T-helper 1 cell (primary cell): ENCODE data around the gene CUL3.

Source experiments
- DNase-seq, 5 donors: peaks; one replicate each; pipeline ENCODE4 v3.0.0-alpha.2; 2012 to 2020

Gene CUL3

DNA sequence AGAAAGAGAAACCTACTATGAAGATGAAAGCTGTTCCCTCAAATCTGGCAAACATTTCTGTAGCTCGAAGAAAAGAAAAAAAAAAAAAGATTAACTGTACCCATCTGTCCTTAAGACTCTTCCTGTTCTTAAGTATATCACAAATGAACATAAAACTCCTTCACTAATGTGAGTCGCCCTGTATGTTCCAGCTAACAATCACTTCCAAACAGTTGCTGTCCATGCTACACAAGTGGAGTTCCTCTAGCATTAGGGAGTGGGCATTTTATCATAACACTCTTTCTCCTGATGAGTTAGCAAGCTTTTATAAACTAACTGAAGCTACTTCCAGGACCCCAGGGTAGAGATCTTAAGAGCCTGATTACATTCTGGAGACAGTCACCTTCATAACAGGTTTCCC, 5.8 kb downstream of the CUL3 start:
- no peak for DNase-seq

- DNase-seq = no peak
Measured at GRCh38 chr2:224577541-224577940, 7.6 kb downstream of the CUL3 start.

DNA sequence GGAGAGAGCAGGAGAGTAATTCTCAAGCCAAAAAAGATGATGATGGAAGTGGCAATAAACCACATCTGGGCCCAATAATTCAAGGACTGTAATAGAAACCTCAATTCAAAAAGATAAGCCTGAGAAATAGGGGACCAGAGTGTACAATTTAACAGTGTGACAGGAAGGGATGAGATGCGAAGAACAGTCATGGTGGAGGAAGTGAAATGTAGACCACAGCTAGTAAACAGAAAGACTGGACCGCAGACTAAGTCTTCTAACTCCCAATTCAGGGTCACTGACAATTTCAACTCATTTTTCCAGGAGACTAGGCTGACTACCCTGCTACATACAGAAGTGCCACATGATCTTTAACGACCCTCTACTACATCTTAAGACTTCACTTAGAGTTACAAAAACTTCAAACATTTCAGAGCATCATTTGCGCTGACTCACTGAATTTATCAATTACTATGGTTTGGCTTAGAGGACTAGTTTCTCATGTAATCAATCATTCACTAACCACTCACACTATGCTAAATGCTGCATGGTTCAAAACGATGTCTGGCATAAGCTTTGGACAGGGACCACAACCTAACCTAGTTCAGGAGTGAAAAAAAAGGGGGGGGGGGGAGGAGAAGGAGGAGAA, 9.0 kb downstream of the CUL3 start:
- DNase-seq = peak in 1 of 5 donors; percentile 20

- no peak for DNase-seq
Measured at GRCh38 chr2:224574423-224575084, 10.6 kb downstream of the CUL3 start.

DNA sequence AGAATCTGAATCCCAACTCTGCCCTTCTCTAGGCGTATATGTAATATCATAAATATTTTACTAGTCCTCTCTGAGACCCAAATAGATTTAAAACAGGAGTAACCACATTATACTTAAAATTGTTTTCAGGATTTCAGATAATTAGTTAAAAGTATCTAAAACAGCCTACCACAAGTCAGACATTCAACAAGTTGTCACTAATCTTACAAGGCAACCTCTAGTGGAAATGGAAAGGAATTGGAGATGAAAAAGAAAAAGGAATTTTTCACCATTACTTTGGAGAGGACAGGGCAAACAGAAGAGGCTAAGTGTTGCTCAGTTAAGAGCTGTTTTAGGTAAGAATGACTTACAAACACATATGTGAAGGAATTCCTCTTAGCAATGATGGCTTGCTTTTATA, 11.4 kb downstream of the CUL3 start:
- no peak for DNase-seq

- no peak for DNase-seq
Measured at GRCh38 chr2:224572338-224572737, 12.8 kb downstream of the CUL3 start.

- no peak for DNase-seq
Measured at GRCh38 chr2:224570328-224570993, 14.7 kb downstream of the CUL3 start.

DNA sequence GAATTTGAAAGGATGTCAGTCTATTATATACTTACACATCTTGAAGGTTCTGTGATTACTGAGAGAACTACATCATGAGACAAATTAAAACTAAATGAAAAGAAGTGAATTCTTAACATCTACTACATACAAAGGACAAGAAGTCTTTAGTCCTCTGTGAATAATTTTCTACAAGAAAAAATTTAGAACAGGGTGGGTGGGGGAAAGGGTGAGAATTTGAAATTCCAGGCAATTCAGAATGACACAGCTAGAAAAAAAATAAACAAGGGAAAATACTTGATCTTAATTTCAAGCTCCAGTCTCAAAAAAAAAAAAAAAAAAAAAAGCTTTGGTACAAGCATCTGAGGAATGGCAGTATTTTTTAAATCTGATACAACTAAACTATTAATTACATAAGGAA, 15.5 kb downstream of the CUL3 start:
- DNase-seq = no peak

DNA sequence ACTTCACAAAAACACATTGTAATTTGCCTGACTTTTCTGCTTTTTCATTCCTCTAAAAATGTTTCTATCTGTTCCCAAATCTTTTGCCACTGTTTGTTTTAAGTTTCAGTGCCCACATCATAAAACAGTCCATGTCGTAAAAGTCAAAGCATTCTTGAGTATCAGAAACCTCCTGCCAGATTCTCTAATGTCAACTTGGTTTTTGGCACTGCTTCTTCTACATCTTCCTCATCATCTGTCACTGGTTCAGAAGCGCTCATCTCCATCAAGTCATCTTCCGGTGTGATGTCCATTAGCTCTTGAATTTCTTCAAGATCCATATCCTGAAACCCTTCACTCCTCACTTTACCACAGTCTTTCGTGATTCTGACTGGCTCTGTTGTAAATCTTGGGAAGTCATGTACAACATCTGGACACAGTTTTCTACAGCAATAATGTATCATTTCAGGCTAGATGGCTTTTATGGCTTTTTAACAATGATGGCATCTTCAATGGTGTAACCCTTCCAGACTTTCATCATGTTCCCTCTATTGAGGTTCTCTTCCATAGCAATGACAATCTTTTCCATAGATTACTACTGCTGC, 19.6 kb downstream of the CUL3 start:
- DNase-seq = no peak

DNA sequence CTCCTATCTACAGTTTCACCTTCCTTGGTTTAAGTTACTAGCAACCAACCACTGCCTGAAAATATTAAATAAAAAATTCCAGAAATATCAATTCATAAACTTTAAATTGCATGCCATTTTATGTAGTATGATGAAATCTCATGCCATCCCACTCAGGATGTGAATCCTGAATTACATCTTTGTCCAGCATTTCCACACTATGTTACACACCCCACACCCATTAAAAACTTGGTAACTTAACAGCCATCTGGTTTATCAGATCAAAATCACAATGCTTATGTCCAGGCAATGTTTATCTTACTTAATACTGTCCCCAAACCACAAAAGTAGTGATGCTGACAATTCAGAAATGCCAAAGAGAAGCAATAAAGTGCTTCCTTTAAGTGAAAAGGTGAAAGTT, 21.6 kb downstream of the CUL3 start:
- DNase-seq = no peak

DNA sequence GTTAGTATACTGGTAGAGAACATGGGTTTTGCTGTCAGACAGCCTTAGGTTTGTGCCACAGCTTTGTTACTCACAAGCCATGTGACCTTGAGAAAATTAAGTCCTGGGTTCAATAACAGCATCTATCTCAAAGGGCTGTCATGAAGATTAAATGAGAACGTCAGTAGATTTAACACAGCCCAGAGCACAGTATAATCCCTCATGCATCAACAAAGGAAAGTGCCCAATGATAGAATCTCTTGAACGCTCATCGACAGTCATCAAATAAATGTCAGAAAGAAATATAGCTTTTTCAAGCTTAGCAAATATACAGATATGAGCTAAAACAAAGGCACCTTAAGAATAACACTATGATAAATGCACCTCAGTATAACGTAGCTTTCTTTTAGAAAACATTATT, 22.3 kb downstream of the CUL3 start:
- DNase-seq = no peak

DNA sequence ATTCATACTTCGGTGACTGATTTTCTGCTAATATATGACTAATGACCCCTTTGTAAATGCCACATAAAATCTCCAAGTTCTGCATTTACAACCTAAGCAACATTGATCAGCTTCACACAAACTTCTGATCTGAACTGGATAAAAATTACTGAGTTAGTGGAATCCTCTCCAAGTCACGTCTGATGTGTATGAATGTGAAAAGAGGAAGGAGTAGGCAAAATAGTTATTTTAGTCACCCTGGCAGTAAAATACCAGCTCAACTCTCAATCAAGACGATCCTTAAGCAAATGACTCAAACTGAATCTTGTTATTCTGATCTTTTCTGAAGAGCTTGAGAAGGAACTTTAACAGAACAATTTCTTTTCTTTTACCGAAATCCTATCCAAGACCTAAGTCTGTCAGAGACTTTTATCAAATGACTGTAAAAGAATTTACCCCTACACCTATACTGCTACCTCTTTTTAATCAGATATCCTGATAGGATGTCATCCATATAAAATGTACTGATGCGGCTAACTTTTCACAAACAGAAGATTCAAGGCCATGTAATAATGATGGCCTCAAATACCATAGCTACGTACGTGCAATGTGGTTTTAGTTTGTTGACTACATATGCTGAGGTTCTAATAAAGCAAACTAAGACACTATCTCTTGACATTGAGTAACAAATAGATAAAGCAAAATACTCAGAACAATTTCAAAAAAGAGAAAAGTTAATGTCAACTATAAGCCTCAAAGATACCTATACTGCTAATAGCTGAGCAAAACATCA, 23.7 kb downstream of the CUL3 start:
- no peak for DNase-seq

DNA sequence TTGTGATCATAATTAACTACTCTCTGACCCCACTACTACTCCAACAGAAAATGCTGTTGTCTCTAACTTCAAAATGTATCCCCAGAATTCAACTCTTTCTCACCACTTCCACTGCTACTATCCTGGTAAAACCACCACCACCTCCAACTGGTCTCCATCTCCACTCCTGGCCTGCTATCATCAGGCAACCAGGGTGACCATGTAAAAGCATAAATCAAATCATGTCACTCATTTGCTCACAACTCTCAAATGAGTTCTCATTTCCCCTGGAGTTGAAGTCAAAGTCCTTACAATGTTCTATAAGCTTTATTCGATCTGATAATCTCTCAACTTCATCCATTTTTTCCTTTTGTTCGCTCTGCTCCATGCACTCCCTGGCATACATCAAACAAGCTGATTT, 24.6 kb downstream of the CUL3 start:
- no peak for DNase-seq

- DNase-seq = no peak
Measured at GRCh38 chr2:224557610-224558009, 27.6 kb downstream of the CUL3 start.

GRCh38 chr2:224556381-224556780, 28.8 kb downstream of the CUL3 start:
- no peak for DNase-seq

GRCh38 chr2:224555823-224556366, 29.3 kb downstream of the CUL3 start:
- DNase-seq = no peak

DNA sequence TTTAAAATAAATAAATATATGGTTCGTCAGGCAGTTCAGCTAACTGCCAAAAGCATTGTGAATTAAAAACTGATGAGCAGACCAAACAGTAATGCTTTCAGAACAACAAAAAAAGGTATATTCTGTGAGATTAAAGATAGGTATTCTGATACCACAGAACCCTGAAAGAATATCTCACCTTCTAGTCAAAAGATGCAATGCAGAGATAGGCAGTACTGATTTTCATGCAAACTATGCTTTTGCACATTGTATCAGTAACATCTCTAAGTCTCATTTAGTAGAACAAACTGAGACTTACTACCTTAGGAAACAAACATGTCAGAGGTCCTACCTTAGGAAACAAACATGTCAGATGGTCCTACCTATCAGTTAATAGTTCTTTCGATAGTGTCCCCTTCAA, 32.4 kb downstream of the CUL3 start:
- no peak for DNase-seq

GRCh38 chr2:224551693-224552092, 33.5 kb downstream of the CUL3 start:
- no peak for DNase-seq

GRCh38 chr2:224546926-224547325, 38.2 kb downstream of the CUL3 start:
- no peak for DNase-seq

DNA sequence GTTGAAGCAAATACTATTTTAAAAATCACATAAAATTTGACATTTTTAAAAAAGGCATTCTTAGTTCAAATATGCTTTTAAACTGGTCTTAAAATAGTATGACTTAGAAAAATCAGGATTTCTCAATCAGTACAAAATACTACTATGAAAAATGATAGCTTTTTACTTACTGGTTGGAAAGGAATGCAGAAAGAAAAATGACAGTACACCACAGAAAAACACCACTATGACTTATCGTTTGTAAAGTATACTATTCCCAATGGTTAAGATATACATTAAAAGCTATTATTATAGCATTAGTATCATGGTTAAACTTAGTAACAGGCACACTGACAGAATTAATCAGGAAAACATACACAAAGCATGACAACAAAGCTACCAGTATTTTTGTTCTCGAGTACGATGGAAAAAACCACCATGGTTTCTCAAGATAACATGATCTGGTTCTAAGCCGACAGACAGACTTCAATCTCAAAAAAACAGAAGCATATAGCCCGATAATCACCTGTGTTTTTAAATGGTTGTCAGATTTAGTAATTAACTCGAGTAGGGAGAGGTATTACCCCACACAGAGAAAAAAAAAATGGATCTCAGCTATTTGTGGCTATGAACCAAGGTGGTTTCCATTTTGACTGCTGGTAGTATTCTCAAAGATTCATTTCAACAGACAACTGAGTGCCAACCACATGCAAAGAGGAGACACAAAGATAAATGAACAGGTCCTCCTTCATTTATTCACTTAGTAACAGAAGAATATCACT, 39.1 kb downstream of the CUL3 start:
- DNase-seq = no peak

- DNase-seq = no peak
Measured at GRCh38 chr2:224543939-224544338, 41.2 kb downstream of the CUL3 start.

DNA sequence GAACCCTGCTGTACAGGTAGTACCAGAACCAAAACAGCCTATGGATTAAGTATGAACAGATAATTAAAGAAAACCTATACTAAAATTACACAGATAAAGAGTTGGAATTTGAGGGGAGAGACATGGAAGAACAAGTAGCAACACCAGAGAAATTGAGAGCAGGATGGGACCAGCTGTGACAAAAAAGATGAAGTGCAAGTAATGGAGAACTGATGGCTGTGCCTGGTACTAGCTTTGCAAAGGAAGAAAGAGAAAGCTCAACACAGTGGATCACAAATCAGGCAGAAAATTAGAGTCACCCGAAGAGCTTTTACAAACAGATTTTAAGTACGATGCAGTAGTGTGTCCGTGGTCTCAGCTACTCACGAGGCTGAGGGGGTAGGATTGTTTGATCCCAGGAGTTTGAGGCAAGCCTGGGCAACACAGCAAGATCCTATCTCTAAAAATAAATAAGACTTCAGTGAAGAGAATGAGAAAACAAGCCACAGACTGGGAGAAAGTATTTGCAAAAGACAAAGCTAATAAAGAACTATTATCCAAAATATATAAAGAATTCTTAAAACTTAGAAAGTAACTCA, 46.5 kb downstream of the CUL3 start:
- DNase-seq = no peak
